Karpas-422 (cell line): ENCODE measurements around the gene EFHD1. TPM values are rescaled to one million over a fixed set of nuclear protein-coding genes. Genes with fewer than 3 reads are reported as not detected.

Source experiments
- DNase-seq: peaks from one replicate; pipeline ENCODE4 v3.0.0-alpha.2; 2015
- H2AFZ ChIP-seq: fragments of 200-600 bp; sonication (generic); 2 replicates; pipeline ENCODE4 v1.6.1; 2014; ENCODE audit warnings: antibody characterized with exemption, low read length, mixed read lengths
- H3K27ac ChIP-seq: fragments of 200-600 bp; sonication (generic); 2 replicates; pipeline ENCODE4 v1.5.1; 2014; ENCODE audit warnings: mild to moderate bottlenecking, low read length, moderate library complexity
- H3K27me3 ChIP-seq: fragments of 200-600 bp; sonication (generic); 2 replicates; pipeline ENCODE4 v1.6.1; 2014; ENCODE audit warnings: low read length, mixed read lengths
- H3K36me3 ChIP-seq: fragments of 200-600 bp; sonication (generic); 2 replicates; pipeline ENCODE4 v1.6.1; 2014; ENCODE audit warnings: low read length, mixed read lengths; ENCODE audit not compliant: insufficient read depth
- H3K4me1 ChIP-seq: fragments of 200-600 bp; sonication (generic); 2 replicates; pipeline ENCODE4 v1.6.1; 2014; ENCODE audit warnings: mild to moderate bottlenecking, low read length, mixed read lengths
- H3K4me2 ChIP-seq: fragments of 200-600 bp; sonication (generic); 2 replicates; pipeline ENCODE4 v1.6.1; 2014; ENCODE audit warnings: low read length, low read depth, mild to moderate bottlenecking; ENCODE audit not compliant: poor library complexity, severe bottlenecking
- H3K4me3 ChIP-seq: fragments of 200-600 bp; sonication (generic); 2 replicates; pipeline ENCODE4 v1.5.1; 2014; ENCODE audit warnings: mild to moderate bottlenecking, antibody characterized with exemption, low read length, mixed read lengths
- H3K79me2 ChIP-seq: fragments of 200-600 bp; sonication (generic); 2 replicates; pipeline ENCODE4 v1.6.1; 2014; ENCODE audit warnings: mild to moderate bottlenecking, low read length, mixed read lengths
- H3K9ac ChIP-seq: fragments of 200-600 bp; sonication (generic); 2 replicates; pipeline ENCODE4 v1.6.0; 2014; ENCODE audit warnings: low read length
- H3K9me2 ChIP-seq: fragments of 200-600 bp; sonication (generic), shearing (Covaris generic); replicated peaks from 2 replicates; pipeline ENCODE4 v1.6.0; 2014; ENCODE audit warnings: mild to moderate bottlenecking, low read length, moderate library complexity; ENCODE audit not compliant: insufficient read depth
- H3K9me3 ChIP-seq: fragments of 300-700, 200-600 bp; sonication (generic); 2 replicates; pipeline ENCODE4 v1.6.1; 2014; ENCODE audit warnings: low read length, mixed read lengths
- H4K20me1 ChIP-seq: fragments of 200-600 bp; sonication (generic); 2 replicates; pipeline ENCODE4 v1.6.1; 2014; ENCODE audit warnings: mild to moderate bottlenecking, antibody characterized with exemption, low read length, low read depth; ENCODE audit not compliant: insufficient read depth
- total RNA-seq: library from RNA; depleted of rRNA; stranded (reverse); fragments of >200 nt; shearing (Covaris generic); gene quantifications from 2 replicates; pipeline ENCODE4 v1.2.3, GENCODE V29; 2014; ENCODE audit warnings: low replicate concordance

EFHD1 gene
- total RNA-seq, 1 experiment from 2014 or later, result not detected

DNA sequence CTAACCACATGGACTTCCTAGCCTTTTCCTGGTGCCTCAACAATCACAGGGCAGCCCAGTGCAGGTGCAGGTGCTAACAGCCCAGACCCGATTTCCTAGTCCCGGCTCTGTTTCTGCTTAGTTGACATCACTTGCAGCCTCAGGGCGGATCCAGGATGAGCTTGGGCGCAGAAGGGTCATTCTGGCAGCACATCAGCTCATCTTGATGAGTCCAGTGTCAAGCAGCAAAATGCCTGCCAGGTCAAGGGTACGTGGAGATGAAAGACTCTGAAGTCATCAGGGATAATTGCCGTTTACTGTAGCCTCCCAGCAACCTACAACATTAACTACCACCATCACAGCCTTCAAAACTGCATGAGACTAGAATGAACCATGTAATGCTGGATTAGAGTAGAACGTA, 39.4 kb upstream of the EFHD1 start:
- Histone ChIP-seq H2AFZ (no peak overlapping the region), H3K79me2 (no peaks in the 10 kb centered on the region), H3K9me2 (no peaks in the 10 kb centered on the region), H3K4me3 (no peak overlapping the region), H3K27ac (no peak overlapping the region), H3K9me3 (no peaks in the 10 kb centered on the region), H3K9ac (no peak overlapping the region), H3K4me1 (no peaks in the 10 kb centered on the region), H3K27me3 (no peaks in the 10 kb centered on the region), H3K4me2 (no peak overlapping the region), H3K36me3 (no peaks in the 10 kb centered on the region), H4K20me1 (no peaks in the 10 kb centered on the region)
- no peak for DNase-seq

DNA sequence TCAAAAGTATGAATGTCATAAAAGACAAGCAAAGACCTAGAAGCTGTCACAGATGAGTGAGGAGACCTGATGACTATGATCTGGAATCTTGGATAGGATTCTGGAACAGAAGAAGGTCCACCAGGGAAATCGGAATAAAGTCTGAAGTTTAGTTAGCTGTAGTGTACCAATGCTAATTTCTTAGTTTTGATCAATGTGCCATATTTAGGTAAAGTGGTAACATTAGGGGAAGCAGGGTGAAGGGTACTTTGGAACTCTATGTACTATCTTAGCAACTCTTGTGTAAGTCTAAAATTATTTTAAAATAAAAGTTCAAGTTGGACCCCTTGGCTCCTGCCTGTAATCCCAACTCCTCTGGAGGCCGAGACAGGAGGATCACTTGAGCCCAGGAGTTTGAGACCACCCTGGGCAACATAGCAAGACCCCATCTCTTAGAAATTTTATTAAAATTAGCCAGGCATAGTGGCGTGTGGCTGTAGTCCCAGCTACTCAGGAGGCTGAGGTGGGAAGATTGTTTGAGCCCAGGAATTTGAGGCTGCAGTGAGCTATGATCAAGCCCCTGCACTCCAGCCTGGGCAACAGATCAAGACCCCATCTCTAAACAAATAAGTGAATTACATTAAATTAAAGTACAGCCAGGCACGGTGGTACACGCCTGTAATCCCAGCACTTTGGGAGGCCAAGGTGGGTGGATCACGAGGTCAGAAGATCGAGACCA, 35.9 kb upstream of the EFHD1 start:
- Histone ChIP-seq H3K4me3 (no peak overlapping the region), H3K4me2 (no peak overlapping the region), H2AFZ (no peak overlapping the region)

DNA sequence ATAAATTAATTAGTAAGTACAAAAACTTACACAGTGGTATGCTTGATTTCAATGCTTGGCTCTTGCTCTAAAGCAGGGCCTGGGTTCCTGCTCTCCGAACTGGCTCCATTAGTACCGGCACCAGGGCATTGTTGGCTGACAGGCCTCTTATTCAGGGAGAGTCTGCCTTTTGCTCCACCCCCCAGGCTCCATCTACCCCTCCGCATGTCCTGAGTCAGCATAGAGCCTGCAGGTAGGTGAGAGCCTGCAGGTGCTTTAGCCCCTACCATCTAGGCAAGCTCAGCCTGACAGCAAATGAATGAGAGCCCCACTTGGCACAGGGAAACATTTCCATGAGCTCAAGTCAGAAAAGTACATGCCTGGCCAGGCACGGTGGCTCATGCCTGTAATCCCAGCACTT, 35.1 kb upstream of the EFHD1 start:
- H3K36me3 ChIP-seq, result no peaks in the 10 kb centered on the region
- no peak overlapping the region for H3K27ac ChIP-seq
- no peaks in the 10 kb centered on the region for H3K9me3 ChIP-seq
- no peak for DNase-seq
- H4K20me1 ChIP-seq, result no peaks in the 10 kb centered on the region
- no peaks in the 10 kb centered on the region for H3K9me2 ChIP-seq
- H2AFZ ChIP-seq, result no peak overlapping the region
- H3K27me3 ChIP-seq, result no peaks in the 10 kb centered on the region; the same call in 1 of the 2 replicates
- no peak overlapping the region for H3K4me2 ChIP-seq
- no peaks in the 10 kb centered on the region for H3K79me2 ChIP-seq
- H3K9ac ChIP-seq, result no peak overlapping the region
- H3K4me3 ChIP-seq, result no peak overlapping the region
- H3K4me1 ChIP-seq, result no peaks in the 10 kb centered on the region

More for the DNA sequence above, 35.9 kb upstream of the EFHD1 start:
- no peak overlapping the region for H3K27ac ChIP-seq
- no peaks in the 10 kb centered on the region for H3K79me2 ChIP-seq
- H4K20me1 ChIP-seq, result no peaks in the 10 kb centered on the region
- no peaks in the 10 kb centered on the region for H3K9me2 ChIP-seq
- no peak overlapping the region for H3K9ac ChIP-seq
- no peaks in the 10 kb centered on the region for H3K36me3 ChIP-seq
- no peaks in the 10 kb centered on the region for H3K9me3 ChIP-seq
- no peaks in the 10 kb centered on the region for H3K4me1 ChIP-seq
- no peak for DNase-seq
- no peaks in the 10 kb centered on the region; the same call in 1 of the 2 replicates for H3K27me3 ChIP-seq

DNA sequence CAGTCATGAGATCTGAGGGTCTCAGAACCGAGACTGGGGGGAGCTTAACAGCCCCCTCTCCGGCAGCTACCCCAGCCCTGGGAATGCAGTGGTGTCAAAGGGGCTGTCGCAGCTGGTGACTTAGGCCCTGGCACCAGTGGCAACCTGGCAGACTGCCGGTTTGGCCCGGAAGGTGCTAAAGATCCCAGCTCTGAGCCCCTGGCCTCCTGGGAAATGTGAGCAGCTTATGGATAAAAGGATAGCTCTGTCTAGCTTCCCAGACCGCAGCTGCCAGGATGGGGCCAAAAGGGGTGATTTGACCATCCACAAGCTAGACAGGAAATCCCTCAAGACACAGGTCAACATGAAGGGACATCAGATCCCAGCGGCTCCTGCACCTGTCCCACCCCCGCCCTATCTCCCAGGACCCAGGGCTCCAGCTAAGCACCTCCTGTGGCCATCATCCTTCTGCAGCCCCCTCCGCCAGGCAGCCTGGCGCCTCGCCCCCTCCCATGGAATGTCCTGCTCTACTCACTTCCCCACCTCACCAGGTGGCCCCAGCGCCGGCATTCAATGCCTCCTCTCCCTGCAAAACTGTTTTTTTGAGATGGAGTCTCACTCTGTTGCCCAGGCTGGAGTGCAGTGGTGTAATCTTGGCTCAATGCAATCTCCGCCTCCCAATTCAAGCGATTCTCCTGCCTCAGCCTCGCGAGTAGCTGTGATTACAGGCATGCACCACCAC, 33.2 kb upstream of the EFHD1 start:
- DNase-seq, result no peak
- no peaks in the 10 kb centered on the region for H3K9me2 ChIP-seq
- no peaks in the 10 kb centered on the region for H3K36me3 ChIP-seq
- no peaks in the 10 kb centered on the region for H4K20me1 ChIP-seq
- no peak overlapping the region for H2AFZ ChIP-seq
- no peaks in the 10 kb centered on the region for H3K79me2 ChIP-seq
- no peak overlapping the region for H3K4me2 ChIP-seq
- H3K27ac ChIP-seq, result no peak overlapping the region
- H3K27me3 ChIP-seq, result no peaks in the 10 kb centered on the region; the same call in 1 of the 2 replicates
- H3K4me3 ChIP-seq, result no peak overlapping the region
- no peaks in the 10 kb centered on the region for H3K9me3 ChIP-seq
- no peak overlapping the region for H3K9ac ChIP-seq
- no peaks in the 10 kb centered on the region for H3K4me1 ChIP-seq

DNA sequence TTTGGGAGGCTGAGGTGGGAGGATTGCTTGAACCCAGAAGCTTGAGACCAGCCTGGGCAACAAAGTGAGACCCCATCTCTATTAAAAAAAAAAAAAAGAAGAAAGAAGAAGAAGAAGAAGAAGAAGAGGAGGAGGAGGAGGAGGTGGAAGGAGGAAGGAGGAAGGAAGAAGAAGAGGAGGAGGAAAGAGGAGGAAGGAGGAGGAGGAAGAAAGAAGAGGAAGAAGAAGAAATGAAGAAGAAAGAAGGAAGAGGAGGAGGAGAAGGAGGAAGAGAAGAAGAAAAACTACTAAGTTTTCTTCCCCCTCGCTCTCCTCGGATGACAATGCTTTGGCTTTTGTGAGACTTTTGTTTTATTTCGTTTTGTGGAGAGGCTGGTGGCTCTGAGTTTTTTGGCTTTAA, 30.1 kb upstream of the EFHD1 start:
- DNase-seq, result no peak
- no peak overlapping the region for H3K4me2 ChIP-seq
- H3K79me2 ChIP-seq, result no peaks in the 10 kb centered on the region
- no peak overlapping the region for H3K9ac ChIP-seq
- H3K36me3 ChIP-seq, result no peaks in the 10 kb centered on the region
- no peaks in the 10 kb centered on the region for H3K9me3 ChIP-seq
- H3K27me3 ChIP-seq, result no peaks in the 10 kb centered on the region; the same call in 1 of the 2 replicates
- H3K4me3 ChIP-seq, result no peak overlapping the region
- no peaks in the 10 kb centered on the region for H3K9me2 ChIP-seq
- no peak overlapping the region for H3K27ac ChIP-seq
- H3K4me1 ChIP-seq, result peaks cover 5% of the 10 kb centered on the region
- no peaks in the 10 kb centered on the region for H4K20me1 ChIP-seq
- H2AFZ ChIP-seq, result no peak overlapping the region

DNA sequence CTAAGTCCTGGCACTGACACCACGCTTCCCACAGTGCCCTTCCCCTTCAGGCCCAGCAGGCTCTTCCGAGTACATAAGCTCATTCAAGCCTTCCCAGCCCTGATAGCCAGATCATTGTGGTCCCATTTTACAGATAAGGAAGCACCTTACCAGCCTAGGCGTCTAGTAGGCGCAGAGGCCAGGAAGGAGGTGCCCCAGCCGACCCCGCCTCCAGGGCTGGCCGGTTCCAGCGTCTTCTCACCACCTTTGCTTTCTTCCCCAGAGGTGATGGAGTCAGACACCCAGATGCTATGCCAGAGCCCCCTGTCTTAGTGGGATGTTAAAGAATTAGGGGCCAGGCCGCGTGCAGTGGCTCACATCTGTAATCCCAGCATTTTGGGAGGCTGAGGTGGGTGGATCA, 28.9 kb upstream of the EFHD1 start:
- no peaks in the 10 kb centered on the region for H3K9me3 ChIP-seq
- no peaks in the 10 kb centered on the region for H3K79me2 ChIP-seq
- no peak overlapping the region for H3K27ac ChIP-seq
- H3K4me1 ChIP-seq, result peaks cover 5% of the 10 kb centered on the region
- no peak overlapping the region for H2AFZ ChIP-seq
- H3K36me3 ChIP-seq, result no peaks in the 10 kb centered on the region
- H3K9ac ChIP-seq, result no peak overlapping the region
- H4K20me1 ChIP-seq, result no peaks in the 10 kb centered on the region
- no peaks in the 10 kb centered on the region for H3K27me3 ChIP-seq
- no peak overlapping the region for H3K4me2 ChIP-seq
- H3K4me3 ChIP-seq, result no peak overlapping the region
- peak; percentile 11 for DNase-seq
- H3K9me2 ChIP-seq, result no peaks in the 10 kb centered on the region

DNA sequence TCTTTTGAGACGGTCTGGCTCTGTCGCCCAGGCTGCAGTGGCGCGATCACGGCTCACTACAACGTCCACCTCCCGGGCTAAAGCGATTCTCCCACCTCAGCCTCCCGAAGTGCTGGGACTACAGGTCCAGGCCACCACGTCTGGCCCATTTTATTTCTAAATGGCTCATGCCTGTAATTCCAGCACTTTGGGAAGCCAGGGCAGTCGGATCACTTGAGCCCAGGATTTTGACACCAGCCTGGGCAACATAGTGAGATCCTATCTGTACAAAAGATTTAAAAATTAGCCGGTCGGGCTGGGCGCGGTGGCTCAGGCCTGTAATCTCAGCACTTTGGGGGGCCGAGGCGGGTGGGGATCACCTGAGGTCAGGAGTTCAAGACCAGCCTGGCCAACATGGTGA, 26.4 kb upstream of the EFHD1 start:
- Histone ChIP-seq H3K9me2 (no peaks in the 10 kb centered on the region), H3K27me3 (no peaks in the 10 kb centered on the region), H3K27ac (no peak overlapping the region), H3K9me3 (no peaks in the 10 kb centered on the region), H4K20me1 (no peaks in the 10 kb centered on the region), H3K4me3 (no peak overlapping the region), H2AFZ (no peak overlapping the region), H3K36me3 (no peaks in the 10 kb centered on the region), H3K9ac (no peak overlapping the region), H3K4me2 (no peak overlapping the region), H3K4me1 (peaks cover 5% of the 10 kb centered on the region), H3K79me2 (no peaks in the 10 kb centered on the region)
- DNase-seq, result no peak

DNA sequence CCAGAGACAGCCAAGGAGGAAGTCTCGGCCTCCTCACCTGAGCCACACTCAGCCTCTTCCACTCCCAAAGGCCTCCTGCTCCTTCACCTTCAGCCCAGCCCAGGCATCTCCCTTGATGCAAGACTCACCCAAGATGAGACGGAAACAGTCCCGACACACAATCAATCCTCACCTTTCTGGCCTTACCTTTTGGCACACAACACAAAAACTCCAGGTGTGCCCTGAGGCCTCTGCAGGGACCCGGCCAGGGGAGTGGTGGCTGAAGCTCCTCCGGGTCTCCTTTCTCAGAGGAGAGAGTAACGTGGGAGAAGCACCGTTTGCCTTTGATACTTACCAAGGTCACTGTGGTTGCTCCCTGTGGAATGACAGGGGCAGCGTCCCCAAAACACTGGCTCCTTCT, 23.8 kb upstream of the EFHD1 start:
- Histone ChIP-seq H4K20me1 (no peaks in the 10 kb centered on the region), H3K4me3 (no peak overlapping the region), H3K9me2 (no peaks in the 10 kb centered on the region), H3K9ac (no peak overlapping the region), H3K36me3 (no peaks in the 10 kb centered on the region), H3K27me3 (no peaks in the 10 kb centered on the region), H3K9me3 (no peaks in the 10 kb centered on the region), H3K79me2 (no peaks in the 10 kb centered on the region), H2AFZ (no peak overlapping the region), H3K4me1 (peaks cover 5% of the 10 kb centered on the region), H3K4me2 (no peak overlapping the region), H3K27ac (no peak overlapping the region)
- DNase-seq, result peak; percentile 1
